Choroid plexus epithelial cell (primary cell): ENCODE data around the gene RNF126.

ENCODE experiments used
- DNase-seq: peaks from one replicate; pipeline ENCODE4 v3.0.0-alpha.2; 2010; ENCODE audit warnings: low read depth
- H3K4me3 ChIP-seq: 2 replicates; pipeline ENCODE4 v1.5.1; 2011; ENCODE audit warnings: low read depth, mild to moderate bottlenecking, control low read depth, low read length, moderate library complexity
- TF ChIP-seq, protein P1 (sequence below): conservative IDR thresholded peaks from 2 replicates; pipeline ENCODE4 v1.5.1; 2011; ENCODE audit warnings: low read depth, mild to moderate bottlenecking, control low read depth, inconsistent platforms, low read length, moderate library complexity

The RNF126 gene

DNA sequence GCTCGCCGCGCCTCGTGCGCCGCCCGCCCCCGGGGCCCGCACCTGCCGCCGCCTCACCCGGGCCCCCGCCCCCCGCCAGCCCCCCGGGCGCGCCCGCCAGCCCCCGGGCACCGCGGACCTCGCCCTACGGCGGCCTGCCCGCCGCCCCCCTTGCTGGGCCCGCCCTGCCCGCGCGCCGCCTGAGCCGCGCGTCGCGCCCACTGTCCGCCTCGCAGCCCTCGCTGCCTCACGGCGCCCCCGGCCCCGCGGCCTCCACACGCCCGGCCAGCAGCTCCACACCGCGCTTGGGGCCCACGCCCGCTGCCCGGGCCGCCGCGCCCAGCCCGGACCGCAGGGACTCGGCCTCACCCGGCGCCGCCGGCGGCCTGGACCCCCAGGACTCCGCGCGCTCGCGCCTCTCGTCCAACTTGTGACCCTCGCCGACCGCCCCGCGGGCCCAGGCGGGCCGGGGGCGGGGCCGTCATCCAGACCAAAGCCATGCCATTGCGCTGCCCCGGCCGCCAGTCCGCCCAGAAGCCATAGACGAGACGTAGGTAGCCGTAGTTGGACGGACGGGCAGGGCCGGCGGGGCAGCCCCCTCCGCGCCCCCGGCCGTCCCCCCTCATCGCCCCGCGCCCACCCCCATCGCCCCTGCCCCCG is 46.8 kb downstream of the RNF126 start:
- no peak overlapping the region for H3K4me3 ChIP-seq
- TF ChIP-seq, protein P1, sequence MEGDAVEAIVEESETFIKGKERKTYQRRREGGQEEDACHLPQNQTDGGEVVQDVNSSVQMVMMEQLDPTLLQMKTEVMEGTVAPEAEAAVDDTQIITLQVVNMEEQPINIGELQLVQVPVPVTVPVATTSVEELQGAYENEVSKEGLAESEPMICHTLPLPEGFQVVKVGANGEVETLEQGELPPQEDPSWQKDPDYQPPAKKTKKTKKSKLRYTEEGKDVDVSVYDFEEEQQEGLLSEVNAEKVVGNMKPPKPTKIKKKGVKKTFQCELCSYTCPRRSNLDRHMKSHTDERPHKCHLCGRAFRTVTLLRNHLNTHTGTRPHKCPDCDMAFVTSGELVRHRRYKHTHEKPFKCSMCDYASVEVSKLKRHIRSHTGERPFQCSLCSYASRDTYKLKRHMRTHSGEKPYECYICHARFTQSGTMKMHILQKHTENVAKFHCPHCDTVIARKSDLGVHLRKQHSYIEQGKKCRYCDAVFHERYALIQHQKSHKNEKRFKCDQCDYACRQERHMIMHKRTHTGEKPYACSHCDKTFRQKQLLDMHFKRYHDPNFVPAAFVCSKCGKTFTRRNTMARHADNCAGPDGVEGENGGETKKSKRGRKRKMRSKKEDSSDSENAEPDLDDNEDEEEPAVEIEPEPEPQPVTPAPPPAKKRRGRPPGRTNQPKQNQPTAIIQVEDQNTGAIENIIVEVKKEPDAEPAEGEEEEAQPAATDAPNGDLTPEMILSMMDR: no peak
- no peak for DNase-seq

DNA sequence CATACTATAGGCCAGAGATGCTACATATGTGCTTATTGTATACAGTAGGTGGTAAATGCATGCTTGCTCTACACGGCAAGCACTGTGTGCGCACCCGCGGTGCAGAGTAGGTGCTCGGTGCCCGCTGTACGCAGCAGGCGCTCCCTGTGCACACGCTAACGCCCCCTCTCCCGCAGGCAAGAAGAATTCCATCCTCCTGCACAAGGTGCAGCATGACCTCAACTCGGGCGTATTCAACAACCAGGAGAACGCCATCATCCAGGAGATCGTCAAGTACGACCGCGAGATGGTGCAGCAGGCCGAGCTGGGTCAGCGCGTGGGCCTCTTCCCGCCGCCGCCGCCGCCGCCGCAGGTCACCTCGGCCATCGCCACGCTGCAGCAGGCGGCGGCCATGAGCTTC is 47.4 kb downstream of the RNF126 start:
- DNase-seq: peak; percentile 21
- no peak overlapping the region for H3K4me3 ChIP-seq
- TF ChIP-seq, protein P1: no peak

DNA sequence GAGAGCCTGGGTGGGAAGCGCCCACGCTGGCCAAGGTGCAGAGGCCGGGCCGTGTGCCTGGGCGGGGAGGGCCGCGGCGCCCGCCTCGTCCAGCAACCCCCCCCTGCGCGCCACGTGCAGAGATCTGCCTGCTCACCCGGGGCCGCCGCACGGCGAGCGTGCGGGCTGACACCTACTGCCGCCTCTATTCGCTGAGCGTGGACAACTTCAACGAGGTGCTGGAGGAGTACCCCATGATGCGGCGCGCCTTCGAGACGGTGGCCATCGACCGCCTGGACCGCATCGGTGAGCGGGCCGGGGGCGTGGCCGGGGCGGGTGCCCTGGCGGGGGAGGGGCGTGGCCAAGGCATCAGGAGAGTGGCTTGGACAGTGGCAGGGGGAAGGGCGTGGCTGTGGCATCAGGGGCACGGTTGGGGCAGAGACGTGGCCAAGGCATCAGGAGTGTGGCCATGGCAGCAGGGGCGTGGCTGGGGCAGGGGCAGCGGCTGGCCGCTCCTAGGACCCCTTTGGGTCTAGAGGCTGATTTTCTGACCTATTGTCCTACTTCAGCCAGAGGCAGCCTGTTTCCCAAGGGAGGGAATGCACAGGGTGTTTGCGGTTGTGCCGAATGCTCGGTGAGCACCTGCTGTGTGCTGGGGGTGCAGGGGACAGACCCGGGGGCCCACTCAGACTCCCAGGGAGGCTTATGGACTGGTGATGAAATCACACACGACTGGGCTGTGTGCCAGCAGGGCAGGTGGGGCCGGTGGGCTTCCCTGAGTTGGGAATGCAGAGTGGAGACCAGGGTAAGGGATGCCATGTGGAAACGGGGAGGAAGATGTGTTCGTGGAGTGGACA is 49.1 kb downstream of the RNF126 start:
- TF ChIP-seq, protein P1: no peak
- H3K4me3 ChIP-seq: no peak overlapping the region
- DNase-seq: no peak

GRCh38 chr19:612941-613340 is 50.1 kb downstream of the RNF126 start:
- TF ChIP-seq, protein P1: no peak
- no peak for DNase-seq
- no peak overlapping the region for H3K4me3 ChIP-seq

- DNase-seq: peak; percentile 93
- TF ChIP-seq, protein P1: no peak
- peak overlapping the region; percentile 28 for H3K4me3 ChIP-seq
Observed at GRCh38 chr19:611481-611868, 51.5 kb downstream of the RNF126 start.

- DNase-seq: peak; percentile 95
- TF ChIP-seq, protein P1: no peak
- peak overlapping the region; percentile 28 for H3K4me3 ChIP-seq
Observed at GRCh38 chr19:610801-611480, 52.1 kb downstream of the RNF126 start.
